Measurements from ENCODE around the gene BMP4.

DNA sequence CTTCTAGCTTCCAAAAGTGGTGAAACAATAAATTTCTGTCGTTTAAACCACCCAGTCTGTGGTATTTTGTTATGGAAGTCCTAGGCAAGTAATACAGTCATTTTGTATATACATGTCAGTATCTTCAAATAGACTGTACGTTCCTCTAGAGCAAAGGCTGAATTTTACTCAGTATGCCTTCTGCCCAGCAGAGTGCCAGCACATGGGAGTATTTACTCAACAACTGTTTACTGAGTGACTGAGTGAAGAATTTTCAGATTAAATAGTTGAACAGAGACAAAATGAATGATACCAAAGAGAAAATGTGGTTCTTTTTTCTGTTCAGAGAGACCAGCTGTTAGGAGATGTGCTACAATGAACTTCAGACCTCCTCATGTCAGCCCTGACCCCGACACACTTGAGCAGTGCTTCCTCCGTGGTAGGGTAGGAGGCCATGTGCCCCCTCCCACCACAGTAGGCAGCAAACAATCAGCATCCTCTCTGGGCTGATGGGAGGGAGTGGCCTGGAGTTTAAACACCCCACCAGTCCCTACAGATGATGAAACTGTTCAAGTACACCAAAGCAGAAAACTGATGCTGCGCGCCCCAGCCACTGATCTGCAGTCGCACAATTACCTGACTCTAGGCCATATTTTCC lies 21.7 kb downstream of the BMP4 start:
- no peak for TF ChIP-seq POLR2A (IDR thresholded peaks at IDR 0.05; ENCODE audit: low read length)
- TF ChIP-seq GATA1 (IDR thresholded peaks at IDR 0.05; ENCODE audit: low read depth, low read length) = no peak

Data from erythroblast (primary cell).